Breast epithelium (tissue), 4 donors: ENCODE measurements around the gene PDSS2. TPM values are rescaled to one million over a fixed set of nuclear protein-coding genes. Genes with fewer than 3 reads are reported as not detected.
"Not testable (repeated sequence)": the region's sequence is repeated elsewhere in the genome, so short reads cannot be mapped to it uniquely, and the experiment has no call there.

Experiments used
- DNase-seq, 2 donors: peaks; one replicate each; pipeline ENCODE4 v3.0.0-alpha.2; 2019; ENCODE audit warnings: low spot score in 2 of 2
- H3K27ac ChIP-seq, 2 donors: fragments of 200-600 bp; sonication (generic) in 1 of 2; one replicate each; pipeline ENCODE4 v1.5.1; 2016 to 2019; ENCODE audit warnings: mild to moderate bottlenecking in 1 of 2
- H3K27me3 ChIP-seq, 2 donors: fragments of 200-600 bp; sonication (generic) in 1 of 2; one replicate each; pipeline versions ENCODE4 v1.5.1 to v1.6.0; 2017 to 2019; ENCODE audit warnings: control low read depth in 1 of 2, mild to moderate bottlenecking in 1 of 2
- H3K36me3 ChIP-seq: fragments of 200-600 bp; one replicate; pipeline ENCODE4 v1.5.1; 2019
- H3K4me1 ChIP-seq, 2 donors: fragments of 200-600 bp; sonication (generic); one replicate each; pipeline ENCODE4 v1.5.1; 2016 to 2019; ENCODE audit warnings: control low read depth in 1 of 2
- H3K4me3 ChIP-seq, 3 donors: fragments of 200-600 bp; sonication (generic); 1 replicate in 2 of 3; 2 replicates in 1 of 3; pipeline ENCODE4 v1.5.1; 2016 to 2019; ENCODE audit warnings: mild to moderate bottlenecking in 3 of 3, moderate library complexity in 2 of 3
- H3K9me3 ChIP-seq, 2 donors: fragments of 200-600 bp; sonication (generic) in 1 of 2; one replicate each; pipeline ENCODE4 v1.5.1; 2016 to 2019; ENCODE audit warnings: control low read depth in 1 of 2
- POLR2A ChIP-seq: fragments of 450-650 bp; IDR thresholded peaks from one replicate; pipeline ENCODE4 v1.6.1; 2016; ENCODE audit warnings: antibody characterized with exemption, mild to moderate bottlenecking, moderate library complexity
- POLR2AphosphoS5 ChIP-seq, 3 donors: sonication (generic); formaldehyde crosslinking; IDR thresholded peaks; one replicate each; pipeline ENCODE4 v1.6.1; 2017; ENCODE audit warnings: antibody characterized with exemption in 3 of 3
- intact Hi-C: fragments of 100-400 bp; cut with DNase I; formaldehyde crosslinking; loops from one replicate; pipeline ENCODE4 v1.15.1; 2023; ENCODE audit warnings: low total_unique reads
- total RNA-seq, 3 donors: library from RNA; depleted of rRNA; stranded (reverse); fragments of >200 nt; gene quantifications; one replicate each; pipeline ENCODE4 v1.1.0, GENCODE V29; 2016
- TF ChIP-seq, protein P1 (sequence below), 3 donors: fragments of 450-650 bp; IDR thresholded peaks; one replicate each; pipeline ENCODE4 v1.5.1; 2016 to 2017; ENCODE audit warnings: antibody characterized with exemption in 3 of 3, mild to moderate bottlenecking in 3 of 3, moderate library complexity in 3 of 3

PDSS2 gene
- total RNA-seq, 3 donors from 2014 or later = 6.9 to 13.5 (median 11.1) TPM

DNA sequence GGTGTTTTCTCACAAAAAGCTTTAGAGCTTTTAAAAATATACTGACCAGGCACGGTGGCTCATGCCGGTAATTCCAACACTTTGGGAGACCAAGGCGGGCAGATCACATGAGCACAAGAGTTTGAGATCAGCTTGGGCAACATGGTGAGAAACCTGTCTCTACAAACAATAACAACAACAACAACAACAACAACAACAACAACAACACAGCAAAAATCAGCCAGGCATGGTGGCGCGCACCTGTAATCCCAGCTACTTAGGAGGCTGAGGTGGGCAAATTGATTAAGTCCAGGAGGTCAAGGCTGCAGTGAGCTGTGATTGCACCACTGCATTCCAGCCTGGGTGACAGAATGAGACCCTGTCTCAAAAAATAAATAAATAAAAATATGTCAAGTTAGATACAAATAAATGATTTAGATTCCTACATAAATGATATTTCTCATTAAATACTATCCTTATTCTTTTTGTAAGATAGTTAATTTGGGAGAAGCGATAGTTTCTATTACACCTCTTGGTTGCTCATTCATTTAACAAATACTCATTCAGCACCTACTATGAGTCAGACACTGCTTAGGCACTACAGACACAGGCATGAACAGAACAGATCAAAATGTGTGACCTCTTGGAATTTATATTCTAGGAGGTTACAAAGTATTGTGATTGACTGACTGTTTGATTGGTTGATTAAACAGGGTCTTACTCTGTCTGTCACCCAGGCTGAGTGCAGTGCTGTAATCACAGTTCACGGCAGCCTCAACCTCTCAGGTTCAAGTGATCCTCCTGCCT, 260.5 kb downstream of the PDSS2 start:
- Histone ChIP-seq H3K4me3 (no peak overlapping the region), H3K27me3 (no peaks in the 10 kb centered on the region), H3K9me3 (no peaks in the 10 kb centered on the region), H3K36me3 (no peaks in the 10 kb centered on the region), H3K4me1 (no peaks in the 10 kb centered on the region), H3K27ac (no peak overlapping the region)
- DNase-seq = no peak
- intact Hi-C loops = no loop called here
- TF ChIP-seq, protein P1, sequence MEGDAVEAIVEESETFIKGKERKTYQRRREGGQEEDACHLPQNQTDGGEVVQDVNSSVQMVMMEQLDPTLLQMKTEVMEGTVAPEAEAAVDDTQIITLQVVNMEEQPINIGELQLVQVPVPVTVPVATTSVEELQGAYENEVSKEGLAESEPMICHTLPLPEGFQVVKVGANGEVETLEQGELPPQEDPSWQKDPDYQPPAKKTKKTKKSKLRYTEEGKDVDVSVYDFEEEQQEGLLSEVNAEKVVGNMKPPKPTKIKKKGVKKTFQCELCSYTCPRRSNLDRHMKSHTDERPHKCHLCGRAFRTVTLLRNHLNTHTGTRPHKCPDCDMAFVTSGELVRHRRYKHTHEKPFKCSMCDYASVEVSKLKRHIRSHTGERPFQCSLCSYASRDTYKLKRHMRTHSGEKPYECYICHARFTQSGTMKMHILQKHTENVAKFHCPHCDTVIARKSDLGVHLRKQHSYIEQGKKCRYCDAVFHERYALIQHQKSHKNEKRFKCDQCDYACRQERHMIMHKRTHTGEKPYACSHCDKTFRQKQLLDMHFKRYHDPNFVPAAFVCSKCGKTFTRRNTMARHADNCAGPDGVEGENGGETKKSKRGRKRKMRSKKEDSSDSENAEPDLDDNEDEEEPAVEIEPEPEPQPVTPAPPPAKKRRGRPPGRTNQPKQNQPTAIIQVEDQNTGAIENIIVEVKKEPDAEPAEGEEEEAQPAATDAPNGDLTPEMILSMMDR (IDR thresholded peaks at IDR 0.05) = no peak
- TF ChIP-seq POLR2AphosphoS5 (IDR thresholded peaks at IDR 0.05) = no peak
- TF ChIP-seq POLR2A = no peak

DNA sequence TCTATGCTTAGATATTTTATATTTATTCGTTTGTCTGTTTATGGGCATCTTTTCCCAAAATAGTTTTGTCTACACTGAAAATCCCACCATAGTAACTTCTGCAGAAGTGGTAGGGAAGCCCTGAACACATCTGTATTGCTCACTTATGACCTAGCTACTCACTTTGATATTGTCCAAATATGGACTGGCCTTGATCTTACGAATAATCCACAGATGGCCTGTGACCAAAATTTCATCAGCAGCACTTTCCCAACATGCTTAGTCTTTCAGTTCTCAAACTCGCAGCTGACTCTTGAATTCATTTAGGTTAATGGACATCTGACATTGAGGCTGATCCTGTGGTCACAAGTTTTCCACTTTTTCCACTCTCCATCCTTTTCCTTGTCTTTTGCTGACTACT, 263.2 kb downstream of the PDSS2 start:
- H3K4me3 ChIP-seq = no peak overlapping the region

DNA sequence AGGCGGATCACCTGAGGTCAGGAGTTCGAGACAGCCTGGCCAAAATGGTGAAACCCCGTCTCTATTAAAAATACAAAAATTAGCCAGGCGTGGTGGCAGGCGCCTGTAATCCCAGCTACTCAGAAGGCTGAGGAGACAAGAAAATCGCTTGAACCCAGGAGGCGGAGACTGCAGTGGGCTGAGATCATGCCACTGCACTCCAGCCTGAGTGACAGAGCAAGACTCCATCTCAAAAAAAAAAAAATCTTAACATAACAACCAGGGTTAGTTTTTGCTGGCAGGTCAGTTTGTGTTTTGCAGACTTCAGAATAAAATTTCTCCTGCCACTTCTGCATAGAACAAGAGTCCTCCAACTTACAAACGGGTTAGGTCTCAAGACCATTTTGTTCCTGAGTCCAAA, 264.6 kb downstream of the PDSS2 start:
- H3K36me3 ChIP-seq, H3K4me1 ChIP-seq, H3K4me3 ChIP-seq, H3K27ac ChIP-seq, H3K9me3 ChIP-seq, intact Hi-C loops, H3K27me3 ChIP-seq, DNase-seq: not testable (repeated sequence)

More for the DNA sequence above, 263.2 kb downstream of the PDSS2 start:
- intact Hi-C loops = no loop called here
- no peaks in the 10 kb centered on the region for H3K27me3 ChIP-seq
- TF ChIP-seq POLR2AphosphoS5 (IDR thresholded peaks at IDR 0.05) (no peak), POLR2A (no peak)
- TF ChIP-seq, protein P1 (IDR thresholded peaks at IDR 0.05) = no peak
- no peaks in the 10 kb centered on the region for H3K4me1 ChIP-seq
- no peak overlapping the region for H3K27ac ChIP-seq
- no peaks in the 10 kb centered on the region for H3K36me3 ChIP-seq
- no peaks in the 10 kb centered on the region for H3K9me3 ChIP-seq
- DNase-seq = no peak

DNA sequence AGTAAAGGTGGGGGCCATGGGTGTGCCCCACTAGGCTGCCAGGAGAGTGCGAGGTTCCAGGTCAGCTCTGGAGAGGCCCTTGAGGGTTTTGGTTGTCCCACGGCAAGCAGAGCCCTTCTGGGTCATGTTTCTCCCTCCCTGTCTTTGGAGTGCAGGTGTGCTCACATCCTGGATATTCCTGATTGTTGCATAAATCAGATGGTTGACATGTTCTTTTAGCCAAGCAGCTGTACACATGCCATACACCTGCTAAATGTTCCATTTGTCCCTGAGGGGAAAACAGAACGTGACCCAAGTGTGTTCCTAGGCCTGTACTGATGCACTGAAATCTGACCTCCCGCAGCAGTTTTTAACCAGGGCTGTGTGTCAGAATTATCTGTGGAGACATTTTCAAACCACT, 266.5 kb downstream of the PDSS2 start:
- H3K27ac ChIP-seq = no peak overlapping the region
- no peak for DNase-seq
- TF ChIP-seq POLR2AphosphoS5 (IDR thresholded peaks at IDR 0.05) (no peak), POLR2A (no peak)
- TF ChIP-seq, protein P1 (IDR thresholded peaks at IDR 0.05) = no peak

DNA sequence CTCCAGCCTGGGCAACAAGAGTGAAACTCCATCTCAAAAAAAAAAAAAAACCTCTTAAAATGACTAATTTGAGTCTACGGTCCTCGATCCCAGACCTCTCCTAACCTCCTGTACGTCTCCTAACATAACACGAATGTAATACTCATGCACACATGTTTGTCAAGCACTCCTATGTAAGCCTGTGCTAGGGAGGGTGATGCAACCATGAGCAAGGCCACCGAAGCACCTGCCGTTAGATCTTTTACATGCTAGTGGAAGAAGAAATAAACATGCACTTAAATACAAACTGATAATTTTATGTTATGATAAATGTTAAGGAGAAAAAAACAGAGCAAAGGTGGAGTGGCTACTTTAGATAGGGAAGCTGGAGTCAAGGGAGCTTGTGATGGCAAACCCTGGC, 271.7 kb downstream of the PDSS2 start:
- TF ChIP-seq POLR2A (no peak), POLR2AphosphoS5 (IDR thresholded peaks at IDR 0.05) (no peak)
- TF ChIP-seq, protein P1 (IDR thresholded peaks at IDR 0.05) = no peak

More for the DNA sequence above, 266.5 kb downstream of the PDSS2 start:
- Histone ChIP-seq H3K9me3 (no peaks in the 10 kb centered on the region), H3K36me3 (no peaks in the 10 kb centered on the region), H3K27me3 (no peaks in the 10 kb centered on the region), H3K4me1 (no peaks in the 10 kb centered on the region), H3K4me3 (no peak overlapping the region)
- intact Hi-C loops = no loop called here

More for the DNA sequence above, 271.7 kb downstream of the PDSS2 start:
- H3K4me1 ChIP-seq = no peaks in the 10 kb centered on the region
- no peak overlapping the region for H3K4me3 ChIP-seq
- intact Hi-C loops = no loop called here
- H3K27me3 ChIP-seq = no peaks in the 10 kb centered on the region
- H3K36me3 ChIP-seq = no peaks in the 10 kb centered on the region
- no peak for DNase-seq
- H3K9me3 ChIP-seq = no peaks in the 10 kb centered on the region
- no peak overlapping the region for H3K27ac ChIP-seq
